Fibroblast of villous mesenchyme (primary cell): Measurements from ENCODE around the gene SF3A1. TPM values are rescaled to one million over a fixed set of nuclear protein-coding genes. Genes with fewer than 3 reads are reported as not detected.

Experiments used
- DNase-seq: peaks from one replicate; pipeline ENCODE4 v3.0.0-alpha.2; 2010; ENCODE audit warnings: low read depth
- H3K4me3 ChIP-seq: 2 replicates; pipeline ENCODE4 v1.5.1; 2011; ENCODE audit warnings: low read depth, mild to moderate bottlenecking, low read length
- CTCF ChIP-seq: IDR thresholded peaks from 2 replicates; pipeline ENCODE4 v1.5.1; 2012; ENCODE audit warnings: low read depth, mild to moderate bottlenecking, low read length; ENCODE audit not compliant: insufficient read depth
- total RNA-seq: library from RNA; depleted of rRNA; stranded (reverse); fragments of >200 nt; gene quantifications from 2 replicates; pipeline ENCODE4 v1.2.3, GENCODE V29; 2012

The SF3A1 gene
- total RNA-seq, 1 donor, result 27.2 TPM

- no peak for DNase-seq
- no peak for TF ChIP-seq CTCF
- no peak overlapping the region for H3K4me3 ChIP-seq
These were observed 43.5 kb upstream of the SF3A1 start for GRCh38 chr22:30400159-30400558.

- H3K4me3 ChIP-seq, result no peak overlapping the region
- DNase-seq, result no peak
- no peak for TF ChIP-seq CTCF
These were observed 43.0 kb upstream of the SF3A1 start for GRCh38 chr22:30399718-30400117.

- no peak for DNase-seq
These were observed 42.3 kb upstream of the SF3A1 start for GRCh38 chr22:30398685-30399680.

GRCh38 chr22:30397656-30398635 is 41.3 kb upstream of the SF3A1 start:
- no peak for DNase-seq
- no peak for TF ChIP-seq CTCF
- peak overlapping the region; percentile 85 for H3K4me3 ChIP-seq

More at GRCh38 chr22:30398685-30399680, 42.3 kb upstream of the SF3A1 start:
- peak overlapping the region; percentile 2 for H3K4me3 ChIP-seq
- no peak for TF ChIP-seq CTCF

GRCh38 chr22:30396871-30397655 is 40.4 kb upstream of the SF3A1 start, which contains the start of gene SEC14L2:
Gene SEC14L2, plus strand, starts transcription at chr22:30397018. Its CDS starts 99 bp downstream, at chr22:30397117.
- H3K4me3 ChIP-seq, result peak within 1 kb of the TSS; percentile 85
- no peak for TF ChIP-seq CTCF
- peak; percentile 38 for DNase-seq

- H3K4me3 ChIP-seq, result no peak overlapping the region
- no peak for DNase-seq
- TF ChIP-seq CTCF, result no peak
These were observed 37.2 kb upstream of the SF3A1 start for GRCh38 chr22:30393885-30394284.
